ENCODE data around the gene NOTCH4. TPM values are rescaled to one million over a fixed set of nuclear protein-coding genes. Genes with fewer than 3 reads are reported as not detected.

Gene NOTCH4
- total and polyA plus RNA-seq, 9 of the 15 experiments (the other 6 are each of a cell fraction or from before 2014, with no cell fraction given), result 0.24 to 4.3 (median 1.7) TPM

- TF ChIP-seq HMGXB4 (CRISPR knock-in tag; IDR thresholded peaks at IDR 0.05), result 0 out of 2 replicates have a peak, but pooled peaks have one; percentile 34
- TF ChIP-seq ZNF253 (CRISPR knock-in tag; conservative IDR thresholded peaks at IDR 0.05), result no peak
- TF ChIP-seq SAFB (IDR thresholded peaks at IDR 0.05; ENCODE audit: borderline replicate concordance, low read depth, low read length), result no peak; the same call in 1 of the 2 replicates
- 0 out of 2 replicates have a peak, but pooled peaks have one; percentile 5 for TF ChIP-seq E2F4 (CRISPR knock-in tag; IDR thresholded peaks at IDR 0.05; ENCODE audit: low read depth)
- no peak for TF ChIP-seq PHTF2 (CRISPR knock-in tag; IDR thresholded peaks at IDR 0.05)
- TF ChIP-seq ZNF280A (IDR thresholded peaks at IDR 0.05; ENCODE audit: low read depth, partially characterized antibody), result no peak
- TF ChIP-seq ZMIZ1 (IDR thresholded peaks at IDR 0.05; ENCODE audit: low read depth in 2 of 2, low read length in 2 of 2), result peak in 1 of 2 experiments; percentile 9; a peak in 1 of 4 replicates
- peak; percentile 86 for TF ChIP-seq GMEB1 (CRISPR knock-in tag; IDR thresholded peaks at IDR 0.05)
- TF ChIP-seq ZFP1 (CRISPR knock-in tag; IDR thresholded peaks at IDR 0.05), result peak; percentile 7; the same call in 1 of the 2 replicates
- TF ChIP-seq ZNF197 (CRISPR knock-in tag; IDR thresholded peaks at IDR 0.05; ENCODE audit: low read depth), result no peak
- peak; percentile 99 for TF ChIP-seq CREM (IDR thresholded peaks at IDR 0.05; ENCODE audit: low read depth)
- TF ChIP-seq BRF1 (IDR thresholded peaks at IDR 0.05; ENCODE audit: borderline replicate concordance, extremely low read depth, insufficient read length), result no peak
- TF ChIP-seq ETV6 (IDR thresholded peaks at IDR 0.05; ENCODE audit: borderline replicate concordance in 1 of 2, low read depth in 2 of 2, low read length in 1 of 2), result peak in 1 of 2 experiments; percentile 49; a peak in 1 of 4 replicates
- TF ChIP-seq ETV6 (CRISPR knock-in tag; IDR thresholded peaks at IDR 0.05; ENCODE audit: borderline replicate concordance), result no peak
Observed at GRCh38 chr6:32153564-32154513, 70.0 kb downstream of the NOTCH4 start, which contains the start of gene PPT2 (continued).

Measured in K562 (cell line).